ENCODE measurements around the gene INPP5A. TPM values are rescaled to one million over a fixed set of nuclear protein-coding genes. Genes with fewer than 3 reads are reported as not detected.

The INPP5A gene
- total RNA-seq, 1 donor from 2014 or later = 14.2 TPM

- H3K4me1 Mint-ChIP-seq = peaks cover 27% of the 10 kb centered on the region
- no peak for DNase-seq (ENCODE audit: low spot score)
- no peak overlapping the region for H3K9ac ChIP-seq
- H3K36me3 ChIP-seq = no peaks in the 10 kb centered on the region
- H2AFZ ChIP-seq (replicated peaks) = no peak overlapping the region
- H3K9me3 Mint-ChIP-seq = no peaks in the 10 kb centered on the region
- peaks cover 11% of the 10 kb centered on the region for H3K27me3 Mint-ChIP-seq (ENCODE audit: insufficient read depth, low read depth)
- no peak overlapping the region for H3K27ac Mint-ChIP-seq
- no peak overlapping the region for H3K4me2 ChIP-seq
- peaks cover 22% of the 10 kb centered on the region for H3F3A ChIP-seq (ENCODE audit: low read depth)
- peaks cover 18% of the 10 kb centered on the region for H3K4me1 ChIP-seq
- H3K4me3 ChIP-seq = no peak overlapping the region
- peaks cover 12% of the 10 kb centered on the region for H3K36me3 Mint-ChIP-seq
- TF ChIP-seq EZH2 (IDR thresholded peaks at IDR 0.05) = no peak
- no peak for TF ChIP-seq CTCF (IDR thresholded peaks at IDR 0.05)
- no peak for TF ChIP-seq EZH2phosphoT487 (IDR thresholded peaks at IDR 0.05)
- peaks cover 43% of the 10 kb centered on the region for H3K27me3 ChIP-seq
- no peaks in the 10 kb centered on the region for H3K79me2 ChIP-seq (ENCODE audit: low read depth)
- peaks cover 45% of the 10 kb centered on the region for H4K20me1 ChIP-seq (ENCODE audit: low read depth)
- H3K27ac ChIP-seq = no peak overlapping the region
- no peak overlapping the region for H3K4me3 Mint-ChIP-seq
- H3K9me3 ChIP-seq (ENCODE audit: low read depth) = no peaks in the 10 kb centered on the region
Measured at GRCh38 chr10:132750936-132751335, 213.3 kb downstream of the INPP5A start.

GRCh38 chr10:132752378-132752777 lies 214.8 kb downstream of the INPP5A start:
- no peaks in the 10 kb centered on the region for H3K9me3 ChIP-seq (ENCODE audit: low read depth)
- Mint-ChIP-seq H3K27me3 (ENCODE audit: insufficient read depth, low read depth) (peaks cover 12% of the 10 kb centered on the region), H3K36me3 (peaks cover 20% of the 10 kb centered on the region), H3K4me1 (peaks cover 14% of the 10 kb centered on the region), H3K9me3 (no peaks in the 10 kb centered on the region), H3K4me3 (no peak overlapping the region), H3K27ac (no peak overlapping the region)
- H3K27ac ChIP-seq = no peak overlapping the region
- H3K36me3 ChIP-seq = no peaks in the 10 kb centered on the region
- no peak overlapping the region for H2AFZ ChIP-seq (replicated peaks)
- H3K4me2 ChIP-seq = no peak overlapping the region
- no peak overlapping the region for H3K9ac ChIP-seq
- peaks cover 35% of the 10 kb centered on the region for H3K27me3 ChIP-seq
- peaks cover 8% of the 10 kb centered on the region for H3F3A ChIP-seq (ENCODE audit: low read depth)
- no peaks in the 10 kb centered on the region for H3K79me2 ChIP-seq (ENCODE audit: low read depth)
- DNase-seq (ENCODE audit: low spot score) = no peak
- peaks cover 3% of the 10 kb centered on the region for H3K4me1 ChIP-seq
- TF ChIP-seq EZH2 (IDR thresholded peaks at IDR 0.05) = no peak
- TF ChIP-seq CTCF (IDR thresholded peaks at IDR 0.05) = no peak
- no peak overlapping the region for H3K4me3 ChIP-seq
- H4K20me1 ChIP-seq (ENCODE audit: low read depth) = peaks cover 31% of the 10 kb centered on the region

- H3K27me3 Mint-ChIP-seq (ENCODE audit: insufficient read depth, low read depth) = peaks cover 12% of the 10 kb centered on the region
- Histone ChIP-seq H3F3A (ENCODE audit: low read depth) (peaks cover 4% of the 10 kb centered on the region), H3K9me3 (ENCODE audit: low read depth) (no peaks in the 10 kb centered on the region), H3K36me3 (no peaks in the 10 kb centered on the region), H3K27me3 (peaks cover 29% of the 10 kb centered on the region), H4K20me1 (ENCODE audit: low read depth) (peaks cover 25% of the 10 kb centered on the region), H3K9ac (no peak overlapping the region), H3K27ac (no peak overlapping the region), H3K79me2 (ENCODE audit: low read depth) (no peaks in the 10 kb centered on the region), H3K4me2 (no peak overlapping the region), H3K4me1 (no peaks in the 10 kb centered on the region), H3K4me3 (no peak overlapping the region), H2AFZ (replicated peaks) (no peak overlapping the region)
- no peak for DNase-seq (ENCODE audit: low spot score)
- no peak overlapping the region for H3K4me3 Mint-ChIP-seq
- TF ChIP-seq EZH2phosphoT487 (IDR thresholded peaks at IDR 0.05) (no peak), EZH2 (IDR thresholded peaks at IDR 0.05) (no peak), CTCF (IDR thresholded peaks at IDR 0.05) (no peak)
- no peak overlapping the region for H3K27ac Mint-ChIP-seq
- H3K36me3 Mint-ChIP-seq = peaks cover 21% of the 10 kb centered on the region
- no peaks in the 10 kb centered on the region for H3K9me3 Mint-ChIP-seq
- peaks cover 11% of the 10 kb centered on the region for H3K4me1 Mint-ChIP-seq
Measured at GRCh38 chr10:132752961-132753360, 215.4 kb downstream of the INPP5A start.
